Panc1 (cell line): Measurements from ENCODE around the gene TSC22D3. TPM values are rescaled to one million over a fixed set of nuclear protein-coding genes. Genes with fewer than 3 reads are reported as not detected.

Experiments
- ATAC-seq: fragments of 200-7000 bp; cut with Tn5 transposase; 2 replicates; pipeline ENCODE4 v1.9.1; 2020; ENCODE audit warnings: mild to moderate bottlenecking, moderate library complexity
- BruUV-seq: library from RNA; stranded (reverse); fragments of 400-500 nt; replicated peaks from 2 replicates; lab custom pipeline; 2021; lab: Mats Ljungman, UMichigan
- CTCF ChIA-PET: fragments of 300-600 bp; sonication (Branson Sonifier 250); formaldehyde crosslinking; loops from one replicate; lab custom pipeline; 2022; ENCODE audit warnings: antibody characterized with exemption; lab: Charles Lee
- POLR2A ChIA-PET: fragments of 300-600 bp; sonication (Branson Sonifier 250); formaldehyde crosslinking; loops from one replicate; lab custom pipeline; 2022; ENCODE audit warnings: antibody characterized with exemption; lab: Charles Lee
- DNase-seq: peaks from one replicate; pipeline ENCODE4 v3.0.0-alpha.2; 2010; ENCODE audit warnings: low read depth, low spot score
- H3K27ac ChIP-seq: 2 replicates; pipeline ENCODE4 v1.5.1; 2011; ENCODE audit warnings: mild to moderate bottlenecking, low read length, inconsistent platforms
- H3K27me3 ChIP-seq: fragments of 200-500 bp; sonication (Bioruptor generic); 2 replicates; pipeline ENCODE4 v1.6.0; 2014; ENCODE audit warnings: low read length, inconsistent platforms; ENCODE audit not compliant: control insufficient read depth, insufficient read depth
- H3K36me3 ChIP-seq: fragments of 200-500 bp; sonication (Bioruptor generic); 2 replicates; pipeline ENCODE4 v1.5.1; 2014; ENCODE audit warnings: inconsistent platforms, mild to moderate bottlenecking, low read length, moderate library complexity; ENCODE audit not compliant: control insufficient read depth, insufficient read depth
- H3K4me1 ChIP-seq: 2 replicates; pipeline ENCODE4 v1.5.1; 2011; ENCODE audit warnings: inconsistent platforms, mild to moderate bottlenecking, low read length, moderate library complexity; ENCODE audit not compliant: control insufficient read depth, insufficient read depth
- H3K4me3 ChIP-seq, 2 experiments: 2 replicates each; pipeline ENCODE4 v1.5.1; 2011 to 2012; ENCODE audit warnings: low read depth in 2 of 2, low read length in 2 of 2, mild to moderate bottlenecking in 2 of 2, inconsistent platforms in 1 of 2, moderate library complexity in 1 of 2
- H3K9me3 ChIP-seq: fragments of 200-500 bp; sonication (Bioruptor generic); 2 replicates; pipeline ENCODE4 v1.5.1; 2014; ENCODE audit warnings: low read depth, mild to moderate bottlenecking, inconsistent platforms, low read length, moderate library complexity; ENCODE audit not compliant: control insufficient read depth, insufficient read depth
- CTCF ChIP-seq: fragments of 450-650 bp; IDR thresholded peaks from 2 replicates; pipeline ENCODE4 v1.5.1; 2017; ENCODE audit warnings: mild to moderate bottlenecking
- POLR2AphosphoS5 ChIP-seq: IDR thresholded peaks from 2 replicates; pipeline ENCODE4 v1.6.1; 2012; ENCODE audit warnings: mild to moderate bottlenecking, low read depth, low read length, moderate library complexity
- REST ChIP-seq, 2 experiments: IDR thresholded peaks; 2 replicates each; pipeline ENCODE4 v1.6.1; 2011 to 2012; ENCODE audit warnings: low read depth in 2 of 2, control low read depth in 1 of 2, low read length in 1 of 2, mild to moderate bottlenecking in 1 of 2, moderate library complexity in 1 of 2; ENCODE audit not compliant: insufficient read depth in 1 of 2
- SIN3A ChIP-seq: IDR thresholded peaks from 2 replicates; pipeline ENCODE4 v1.6.1; 2012; ENCODE audit warnings: low read depth, mild to moderate bottlenecking, low read length, moderate library complexity, borderline replicate concordance; ENCODE audit not compliant: insufficient read depth
- TCF7L2 ChIP-seq: IDR thresholded peaks from 2 replicates; pipeline ENCODE4 v1.6.1; 2011; ENCODE audit warnings: mild to moderate bottlenecking, low read depth, low read length, inconsistent platforms
- in situ Hi-C: cut with HindIII; loops from 2 replicates; pipeline ENCODE4 v1.10.0; 2016; ENCODE audit warnings: low sequenced_read_pairs, low pct_unique_long_range_greater_than_20kb
- intact Hi-C: fragments of 100-400 bp; cut with micrococcal nuclease; formaldehyde crosslinking; loops from one replicate; pipeline ENCODE4 v1.10.0; 2022; ENCODE audit not compliant: unreplicated experiment
- total RNA-seq: library from RNA; stranded (reverse); gene quantifications from one replicate; pipeline ENCODE4 v1.2.1, GENCODE V29; 2021; ENCODE audit not compliant: unreplicated experiment

Gene TSC22D3
- total RNA-seq, 1 experiment from 2014 or later, result 7.2 TPM

GRCh38 chrX:107738768-107739167 is 36.8 kb downstream of the TSC22D3 start:
- H3K27ac ChIP-seq, result no peak overlapping the region
- ChIA-PET CTCF (no interaction called here), POLR2A (no interaction called here)
- in situ Hi-C loops, result no loop called here
- no peak for ATAC-seq
- H3K4me3 ChIP-seq, result no peak overlapping the region
- no peaks in the 10 kb centered on the region for H3K36me3 ChIP-seq
- H3K9me3 ChIP-seq, result no peaks in the 10 kb centered on the region
- intact Hi-C loops, result no loop called here
- peaks cover 4% of the 10 kb centered on the region for H3K4me1 ChIP-seq
- DNase-seq, result no peak
- BruUV-seq, result no TSS peak
- H3K27me3 ChIP-seq, result no peaks in the 10 kb centered on the region
- TF ChIP-seq SIN3A (no peak), TCF7L2 (no peak), REST (IDR thresholded peaks at IDR 0.05; ENCODE audit: insufficient read depth in 1 of 2, low read depth in 2 of 2, low read length in 1 of 2) (no peak), POLR2AphosphoS5 (no peak), CTCF (no peak)

GRCh38 chrX:107738272-107738671 is 37.3 kb downstream of the TSC22D3 start:
- Histone ChIP-seq H3K36me3 (no peaks in the 10 kb centered on the region), H3K27me3 (no peaks in the 10 kb centered on the region), H3K4me3 (no peak overlapping the region), H3K9me3 (no peaks in the 10 kb centered on the region), H3K27ac (no peak overlapping the region), H3K4me1 (peaks cover 4% of the 10 kb centered on the region)
- in situ Hi-C loops (no loop called here), intact Hi-C loops (no loop called here)
- BruUV-seq, result no TSS peak
- POLR2A ChIA-PET, result interaction anchor here (0.5 kb wide), 1 partner anchor 12 kb away, joined by 3 read pairs; no protein-coding TSS in a partner anchor
- no peak for DNase-seq
- CTCF ChIA-PET, result no interaction called here
- TF ChIP-seq TCF7L2 (no peak), SIN3A (no peak), POLR2AphosphoS5 (no peak), CTCF (no peak), REST (IDR thresholded peaks at IDR 0.05; ENCODE audit: insufficient read depth in 1 of 2, low read depth in 2 of 2, low read length in 1 of 2) (no peak)
- ATAC-seq, result no peak
